Nephron progenitor cell (in vitro differentiated cells): ENCODE data around the gene GPLD1.

Experiments used
- DNase-seq: peaks from one replicate; pipeline ENCODE4 v3.0.0; 2021
- H3K27ac Mint-ChIP-seq: 2 replicates; pipeline ENCODE4 v1.8.0; 2021; ENCODE audit warnings: mild to moderate bottlenecking, moderate library complexity, mixed read lengths
- H3K27me3 Mint-ChIP-seq: 2 replicates; pipeline ENCODE4 v1.8.0; 2021; ENCODE audit warnings: mild to moderate bottlenecking, low read depth, mixed read lengths; ENCODE audit not compliant: poor library complexity
- H3K36me3 Mint-ChIP-seq: 2 replicates; pipeline ENCODE4 v1.8.0; 2021; ENCODE audit warnings: low read depth, mixed read lengths
- H3K4me1 Mint-ChIP-seq: 2 replicates; pipeline ENCODE4 v1.8.0; 2021; ENCODE audit warnings: mixed read lengths
- H3K4me3 Mint-ChIP-seq: 2 replicates; pipeline ENCODE4 v1.8.0; 2021; ENCODE audit warnings: mild to moderate bottlenecking, moderate library complexity, mixed read lengths
- H3K9me3 Mint-ChIP-seq: 2 replicates; pipeline ENCODE4 v1.8.0; 2021; ENCODE audit warnings: mild to moderate bottlenecking, moderate library complexity, mixed read lengths
- TF ChIP-seq, protein P1 (sequence below): fragments of 200-600 bp; sonication (generic); IDR thresholded peaks from 2 replicates; pipeline ENCODE4 v1.5.0; 2021; ENCODE audit warnings: antibody characterized with exemption

The GPLD1 gene

DNA sequence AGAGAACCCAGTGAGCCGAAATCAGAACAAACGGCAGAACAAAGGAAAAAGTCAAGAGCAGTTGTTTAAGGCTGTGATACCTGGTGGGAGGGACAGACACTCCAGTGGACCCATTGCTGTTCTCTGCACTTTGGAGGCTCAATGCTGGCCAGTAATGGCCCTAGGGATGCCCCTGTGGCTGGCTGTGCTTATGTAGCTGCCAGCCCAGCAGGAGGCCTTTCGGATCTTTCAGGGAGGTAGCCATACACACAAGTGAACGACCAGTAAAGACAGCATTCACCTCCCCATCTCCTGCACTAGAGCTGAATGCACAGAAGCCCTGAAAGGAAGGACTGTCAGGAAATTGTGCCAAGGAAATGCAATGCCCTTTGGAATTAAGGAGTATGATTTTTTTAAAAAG, 34.3 kb downstream of the GPLD1 start:
- Mint-ChIP-seq H3K27ac (no peak overlapping the region), H3K9me3 (no peaks in the 10 kb centered on the region), H3K27me3 (peaks cover 4% of the 10 kb centered on the region), H3K4me3 (no peak overlapping the region), H3K36me3 (no peaks in the 10 kb centered on the region), H3K4me1 (no peaks in the 10 kb centered on the region)
- TF ChIP-seq, protein P1, sequence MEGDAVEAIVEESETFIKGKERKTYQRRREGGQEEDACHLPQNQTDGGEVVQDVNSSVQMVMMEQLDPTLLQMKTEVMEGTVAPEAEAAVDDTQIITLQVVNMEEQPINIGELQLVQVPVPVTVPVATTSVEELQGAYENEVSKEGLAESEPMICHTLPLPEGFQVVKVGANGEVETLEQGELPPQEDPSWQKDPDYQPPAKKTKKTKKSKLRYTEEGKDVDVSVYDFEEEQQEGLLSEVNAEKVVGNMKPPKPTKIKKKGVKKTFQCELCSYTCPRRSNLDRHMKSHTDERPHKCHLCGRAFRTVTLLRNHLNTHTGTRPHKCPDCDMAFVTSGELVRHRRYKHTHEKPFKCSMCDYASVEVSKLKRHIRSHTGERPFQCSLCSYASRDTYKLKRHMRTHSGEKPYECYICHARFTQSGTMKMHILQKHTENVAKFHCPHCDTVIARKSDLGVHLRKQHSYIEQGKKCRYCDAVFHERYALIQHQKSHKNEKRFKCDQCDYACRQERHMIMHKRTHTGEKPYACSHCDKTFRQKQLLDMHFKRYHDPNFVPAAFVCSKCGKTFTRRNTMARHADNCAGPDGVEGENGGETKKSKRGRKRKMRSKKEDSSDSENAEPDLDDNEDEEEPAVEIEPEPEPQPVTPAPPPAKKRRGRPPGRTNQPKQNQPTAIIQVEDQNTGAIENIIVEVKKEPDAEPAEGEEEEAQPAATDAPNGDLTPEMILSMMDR = no peak
- DNase-seq = no peak

DNA sequence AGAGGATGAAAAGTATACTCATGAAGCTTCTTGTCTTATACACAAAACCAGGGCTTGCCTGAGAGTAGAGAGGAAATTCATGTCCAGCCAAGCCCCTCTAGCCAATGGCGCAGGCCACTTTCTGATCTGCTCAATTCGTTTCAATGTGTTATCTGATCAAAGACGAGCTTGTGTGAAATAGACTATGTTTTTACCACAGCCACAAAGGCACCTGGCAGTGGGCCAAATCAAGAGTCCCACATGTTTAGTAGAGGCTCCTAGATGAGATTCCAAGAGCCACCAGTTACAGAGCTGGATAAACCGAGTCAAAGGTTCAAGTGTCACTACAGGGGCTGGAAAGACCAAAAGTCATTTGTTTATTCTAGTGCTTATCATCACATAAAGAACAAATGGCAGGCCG, 34.9 kb downstream of the GPLD1 start:
- no peak for DNase-seq
- peaks cover 4% of the 10 kb centered on the region for H3K27me3 Mint-ChIP-seq
- TF ChIP-seq, protein P1 = no peak
- H3K27ac Mint-ChIP-seq = no peak overlapping the region
- H3K36me3 Mint-ChIP-seq = no peaks in the 10 kb centered on the region
- H3K4me1 Mint-ChIP-seq = no peaks in the 10 kb centered on the region
- H3K9me3 Mint-ChIP-seq = no peaks in the 10 kb centered on the region
- H3K4me3 Mint-ChIP-seq = no peak overlapping the region

DNA sequence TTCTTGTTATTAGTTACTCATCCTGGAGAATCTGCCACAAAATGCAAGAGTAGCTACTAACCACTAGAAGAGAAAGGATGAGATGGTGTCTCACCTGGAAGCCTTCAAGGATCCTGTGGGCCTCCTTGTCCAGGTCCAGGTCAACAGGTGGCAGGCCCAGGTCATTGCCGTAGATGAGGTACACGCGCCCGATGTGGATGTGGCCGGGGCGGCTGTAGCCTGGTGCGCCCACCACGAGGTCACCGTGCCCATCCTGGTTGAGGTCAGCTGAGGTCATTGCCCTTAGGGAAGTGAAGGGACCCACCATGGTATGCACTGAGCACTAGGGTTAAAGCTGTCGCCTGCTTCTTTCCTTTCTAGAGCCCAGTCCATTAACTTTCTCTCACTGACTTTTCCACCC, 35.5 kb downstream of the GPLD1 start:
- TF ChIP-seq, protein P1 = no peak
- Mint-ChIP-seq H3K4me1 (no peaks in the 10 kb centered on the region), H3K4me3 (no peak overlapping the region), H3K27me3 (peaks cover under 1% of the 10 kb centered on the region), H3K27ac (no peak overlapping the region), H3K9me3 (no peaks in the 10 kb centered on the region), H3K36me3 (no peaks in the 10 kb centered on the region)
- DNase-seq = no peak

DNA sequence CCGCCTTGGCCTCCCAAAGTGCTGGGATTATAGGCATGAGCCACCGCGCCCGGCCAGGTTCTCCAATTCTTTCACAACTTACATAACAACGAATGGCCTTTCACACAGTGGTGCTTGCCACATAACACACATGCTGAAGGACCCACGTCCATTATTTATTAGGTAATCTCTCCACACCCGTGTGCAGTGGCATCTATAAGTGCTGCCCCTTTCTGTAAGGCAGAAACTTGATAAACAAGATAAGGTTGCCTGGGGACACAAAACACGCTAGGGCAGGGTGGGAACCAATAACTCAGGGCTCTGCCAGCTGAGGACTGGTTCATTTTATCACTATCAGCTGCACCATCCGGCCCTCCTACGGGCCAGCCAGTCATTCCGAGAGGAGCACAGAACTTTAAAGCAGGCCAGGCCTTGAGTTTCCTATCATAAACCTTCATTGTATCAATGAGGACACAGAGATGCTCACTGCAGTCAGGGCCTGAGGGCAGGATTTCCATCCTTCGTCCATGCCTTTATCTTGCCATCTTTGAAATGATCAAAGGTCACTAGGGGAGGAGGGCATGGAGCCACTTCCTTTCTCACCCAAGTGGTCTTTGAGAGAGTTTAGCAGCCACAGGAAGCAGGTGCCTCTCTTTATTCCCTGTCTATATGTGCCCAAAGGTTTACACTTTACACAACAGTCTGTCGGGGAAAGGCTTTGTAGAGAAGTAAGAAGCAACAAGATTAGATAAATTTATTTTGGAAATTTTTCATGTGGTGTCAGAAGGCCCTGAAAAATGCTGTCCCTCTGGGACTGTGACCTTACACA, 37.6 kb downstream of the GPLD1 start:
- DNase-seq = no peak
- no peak overlapping the region for H3K27ac Mint-ChIP-seq
- H3K36me3 Mint-ChIP-seq = no peaks in the 10 kb centered on the region
- no peaks in the 10 kb centered on the region for H3K9me3 Mint-ChIP-seq
- TF ChIP-seq, protein P1 = no peak
- H3K4me1 Mint-ChIP-seq = no peaks in the 10 kb centered on the region
- no peak overlapping the region for H3K4me3 Mint-ChIP-seq
- no peaks in the 10 kb centered on the region for H3K27me3 Mint-ChIP-seq

DNA sequence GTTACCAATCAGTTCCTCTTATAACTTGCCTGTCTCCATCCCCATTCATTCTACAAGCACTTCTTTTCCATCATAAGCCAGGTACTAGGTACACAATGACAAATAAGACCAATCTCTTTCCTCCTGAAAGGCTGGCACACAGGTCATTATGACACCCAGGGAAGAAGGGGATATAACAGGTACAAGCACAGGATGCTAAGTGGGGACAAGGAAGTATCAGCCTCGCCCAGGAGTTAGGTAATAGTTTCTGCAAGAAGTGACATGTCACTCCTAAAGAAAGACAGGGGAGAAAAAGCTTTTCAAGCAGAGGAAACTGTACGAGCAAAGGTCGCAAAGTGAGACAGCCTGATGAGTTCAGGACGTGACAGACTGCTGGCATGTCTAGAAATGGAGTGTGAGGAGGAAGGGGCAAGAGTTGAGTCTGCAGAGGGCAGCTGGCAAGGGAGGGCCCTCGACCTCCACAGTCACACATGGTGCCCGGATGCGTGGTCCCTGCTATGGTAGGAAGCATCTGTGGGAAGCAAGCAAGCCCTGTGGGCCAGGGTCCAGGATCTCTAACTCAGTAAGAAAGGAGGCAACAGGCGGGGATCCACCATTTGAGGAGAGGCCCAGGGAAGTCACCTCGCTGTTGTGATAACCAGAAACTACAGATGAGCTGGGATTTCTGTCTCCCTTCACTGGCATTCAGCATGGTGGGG, 40.4 kb downstream of the GPLD1 start:
- Mint-ChIP-seq H3K36me3 (no peaks in the 10 kb centered on the region), H3K4me1 (no peaks in the 10 kb centered on the region), H3K9me3 (no peaks in the 10 kb centered on the region), H3K4me3 (no peak overlapping the region), H3K27ac (no peak overlapping the region), H3K27me3 (no peaks in the 10 kb centered on the region)
- DNase-seq = no peak
- TF ChIP-seq, protein P1 = no peak
